SJSA1 (cell line): ENCODE data around the gene CHAC2. TPM values are rescaled to one million over a fixed set of nuclear protein-coding genes. Genes with fewer than 3 reads are reported as not detected.
"Not testable (repeated sequence)": the region's sequence is repeated elsewhere in the genome, so short reads cannot be mapped to it uniquely, and the experiment has no call there.

Experiments
- DNase-seq, 2 experiments: peaks; one replicate each; pipeline ENCODE4 v3.0.0-alpha.2; 2015 to 2020; ENCODE audit warnings: low spot score in 2 of 2, low read depth in 1 of 2
- H3K27ac ChIP-seq: fragments of 250-450 bp; sonication (Bioruptor Pico); 2 replicates; pipeline ENCODE4 v1.5.1; 2020; ENCODE audit warnings: mild to moderate bottlenecking, moderate library complexity
- H3K27me3 ChIP-seq: fragments of 250-450 bp; sonication (Bioruptor Pico); replicated peaks from 2 replicates; pipeline ENCODE4 v1.5.1; 2020; ENCODE audit warnings: mild to moderate bottlenecking, moderate library complexity
- H3K36me3 ChIP-seq: fragments of 250-450 bp; sonication (Bioruptor Pico); 2 replicates; pipeline ENCODE4 v1.5.1; 2020; ENCODE audit warnings: mild to moderate bottlenecking
- H3K4me1 ChIP-seq: fragments of 250-450 bp; sonication (Bioruptor Pico); replicated peaks from 2 replicates; pipeline ENCODE4 v1.6.1; 2021; ENCODE audit warnings: mild to moderate bottlenecking
- H3K4me3 ChIP-seq: fragments of 250-450 bp; sonication (Bioruptor Pico); 2 replicates; pipeline ENCODE4 v1.5.1; 2020; ENCODE audit warnings: mild to moderate bottlenecking
- H3K9me3 ChIP-seq: fragments of 250-450 bp; sonication (Bioruptor Pico); replicated peaks from 2 replicates; pipeline ENCODE4 v1.5.1; 2020; ENCODE audit warnings: mild to moderate bottlenecking
- total RNA-seq: library from RNA; depleted of rRNA; stranded (reverse); fragments of >200 nt; shearing (Covaris generic); gene quantifications from 2 replicates; pipeline ENCODE4 v1.2.3, GENCODE V29; 2014; rRNA removed

Gene CHAC2
- 19.2 and 19.8 TPM in 2 replicates for total RNA-seq

- Histone ChIP-seq H3K4me3 (peak within 1 kb of the TSS; percentile 57), H3K9me3 (no peaks in the 10 kb centered on the region), H3K27ac (peak within 1 kb of the TSS; percentile 63), H3K4me1 (peaks cover 4% of the 10 kb centered on the region), H3K36me3 (peaks cover 18% of the 10 kb centered on the region), H3K27me3 (no peaks in the 10 kb centered on the region)
- DNase-seq: peak; percentile 83 to 88
Measured at GRCh38 chr2:53767405-53768241, at the start of gene CHAC2. Gene CHAC2 (plus strand): TSS chr2:53767804. CDS start chr2:53767887, 83 bp downstream.

DNA sequence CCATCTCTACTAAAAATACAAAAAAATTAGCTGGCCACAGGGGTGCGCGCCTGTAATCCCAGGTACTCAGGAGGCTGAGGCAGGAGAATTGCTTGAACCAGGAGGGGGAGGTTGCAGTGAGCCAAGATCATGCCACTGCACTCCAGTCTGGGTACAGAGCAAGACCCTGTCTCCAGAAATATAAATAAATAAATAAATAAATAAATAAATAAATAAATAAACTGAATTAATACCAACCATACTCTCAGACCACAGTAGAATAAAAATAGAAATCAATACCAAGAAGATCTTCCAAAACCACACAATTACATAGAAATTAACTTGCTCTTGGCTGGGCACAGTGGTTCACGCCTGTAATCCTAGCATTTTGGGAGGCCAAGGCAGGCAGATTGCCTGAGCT is 46.7 kb upstream of the CHAC2 start:
- H3K27me3 ChIP-seq, H3K27ac ChIP-seq, H3K9me3 ChIP-seq, DNase-seq, H3K36me3 ChIP-seq, H3K4me1 ChIP-seq, H3K4me3 ChIP-seq: not testable (repeated sequence)

GRCh38 chr2:53724536-53724935 is 43.1 kb upstream of the CHAC2 start:
- no peak for DNase-seq
- Histone ChIP-seq H3K4me3 (no peak overlapping the region), H3K27me3 (no peaks in the 10 kb centered on the region), H3K36me3 (no peaks in the 10 kb centered on the region), H3K9me3 (no peaks in the 10 kb centered on the region), H3K27ac (no peak overlapping the region), H3K4me1 (no peaks in the 10 kb centered on the region)

- H3K27me3 ChIP-seq: no peaks in the 10 kb centered on the region
- H3K27ac ChIP-seq: no peak overlapping the region
- no peaks in the 10 kb centered on the region for H3K36me3 ChIP-seq
- H3K4me3 ChIP-seq: no peak overlapping the region
- no peak for DNase-seq
- no peaks in the 10 kb centered on the region for H3K4me1 ChIP-seq
- no peaks in the 10 kb centered on the region; the same call in 1 of the 2 replicates for H3K9me3 ChIP-seq
Measured at GRCh38 chr2:53725662-53726061, 41.9 kb upstream of the CHAC2 start.

DNA sequence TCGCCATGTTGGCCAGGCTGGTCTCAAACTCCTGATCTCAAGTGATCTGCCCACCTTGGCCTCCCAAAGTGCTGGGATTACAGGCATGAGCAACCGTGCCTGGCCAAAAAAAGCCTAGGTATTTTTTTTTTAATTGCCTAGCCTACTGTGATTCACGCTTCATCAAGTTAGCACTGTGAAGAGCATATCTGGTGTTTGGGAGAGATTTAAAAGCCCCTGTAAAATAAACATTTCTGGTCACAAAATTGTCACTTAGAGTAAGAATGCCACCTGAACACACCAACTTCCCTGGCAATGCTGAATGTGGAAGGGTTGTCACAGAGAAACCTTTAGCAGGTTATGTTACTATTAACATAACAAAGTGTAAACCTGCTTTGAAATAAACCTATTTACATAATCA is 39.7 kb upstream of the CHAC2 start:
- H3K27me3 ChIP-seq: no peaks in the 10 kb centered on the region
- H3K9me3 ChIP-seq: no peaks in the 10 kb centered on the region; the same call in 1 of the 2 replicates
- H3K27ac ChIP-seq: no peak overlapping the region
- no peaks in the 10 kb centered on the region for H3K4me1 ChIP-seq
- H3K4me3 ChIP-seq: no peak overlapping the region
- H3K36me3 ChIP-seq: no peaks in the 10 kb centered on the region
- DNase-seq: no peak

- no peak for DNase-seq
- Histone ChIP-seq H3K36me3 (peaks cover 8% of the 10 kb centered on the region; the same call in 1 of the 2 replicates), H3K4me1 (peaks cover 2% of the 10 kb centered on the region), H3K27me3 (no peaks in the 10 kb centered on the region), H3K4me3 (no peak overlapping the region), H3K27ac (no peak overlapping the region), H3K9me3 (no peaks in the 10 kb centered on the region; the same call in 1 of the 2 replicates)
Measured at GRCh38 chr2:53729143-53729762, 38.4 kb upstream of the CHAC2 start.

- peaks cover 3% of the 10 kb centered on the region for H3K9me3 ChIP-seq
- peaks cover 21% of the 10 kb centered on the region; the same call in 1 of the 2 replicates for H3K36me3 ChIP-seq
- H3K27me3 ChIP-seq: no peaks in the 10 kb centered on the region
- peaks cover 10% of the 10 kb centered on the region for H3K4me1 ChIP-seq
- no peak overlapping the region for H3K27ac ChIP-seq
- no peak for DNase-seq
- no peak overlapping the region for H3K4me3 ChIP-seq
Measured at GRCh38 chr2:53737091-53737490, 30.5 kb upstream of the CHAC2 start.

- H3K9me3 ChIP-seq: peaks cover 3% of the 10 kb centered on the region
- H3K4me3 ChIP-seq: no peak overlapping the region
- H3K27ac ChIP-seq: no peak overlapping the region
- peaks cover 17% of the 10 kb centered on the region for H3K4me1 ChIP-seq
- no peak for DNase-seq
- peaks cover 18% of the 10 kb centered on the region; the same call in 1 of the 2 replicates for H3K36me3 ChIP-seq
- H3K27me3 ChIP-seq: no peaks in the 10 kb centered on the region
Measured at GRCh38 chr2:53739032-53739431, 28.6 kb upstream of the CHAC2 start.

- DNase-seq: no peak
- Histone ChIP-seq H3K36me3 (peaks cover 11% of the 10 kb centered on the region; the same call in 1 of the 2 replicates), H3K27me3 (no peaks in the 10 kb centered on the region), H3K4me3 (no peak overlapping the region), H3K9me3 (no peaks in the 10 kb centered on the region), H3K4me1 (peaks cover 12% of the 10 kb centered on the region), H3K27ac (no peak overlapping the region)
Measured at GRCh38 chr2:53740170-53740569, 27.4 kb upstream of the CHAC2 start.

DNA sequence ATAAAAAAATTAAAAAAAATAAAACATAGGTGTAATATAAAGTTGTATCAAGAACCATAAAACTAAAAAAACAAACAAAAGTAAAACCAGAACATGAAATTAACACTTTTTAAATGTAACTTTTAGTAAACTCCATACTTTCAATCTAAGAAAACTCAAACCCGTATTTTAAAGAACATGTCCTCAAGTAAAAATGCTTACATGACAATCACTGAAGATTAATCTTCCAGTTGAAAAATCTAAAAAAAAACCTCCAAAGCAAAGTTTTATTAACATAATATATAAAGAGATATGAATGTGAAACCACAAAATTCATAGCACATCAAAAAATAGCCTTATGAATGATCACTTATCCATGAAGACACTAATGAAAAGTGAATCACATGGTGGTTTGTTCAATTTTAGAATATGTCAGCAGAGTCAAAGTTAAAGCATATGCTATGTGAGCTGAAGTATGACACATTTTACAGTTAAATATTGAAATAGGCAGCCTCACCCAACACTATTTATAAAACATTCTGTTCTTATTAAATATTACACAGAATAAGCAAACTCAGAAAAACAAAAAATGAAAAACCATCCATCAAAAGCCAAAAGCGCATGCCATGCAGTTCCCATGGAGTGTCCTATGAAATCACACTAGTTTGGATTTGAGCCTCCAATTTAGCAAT is 23.1 kb upstream of the CHAC2 start:
- H3K4me3 ChIP-seq: no peak overlapping the region
- H3K9me3 ChIP-seq: no peaks in the 10 kb centered on the region
- peaks cover 12% of the 10 kb centered on the region for H3K4me1 ChIP-seq
- H3K36me3 ChIP-seq: peaks cover 17% of the 10 kb centered on the region
- H3K27ac ChIP-seq: no peak overlapping the region
- no peak for DNase-seq
- no peaks in the 10 kb centered on the region for H3K27me3 ChIP-seq

DNA sequence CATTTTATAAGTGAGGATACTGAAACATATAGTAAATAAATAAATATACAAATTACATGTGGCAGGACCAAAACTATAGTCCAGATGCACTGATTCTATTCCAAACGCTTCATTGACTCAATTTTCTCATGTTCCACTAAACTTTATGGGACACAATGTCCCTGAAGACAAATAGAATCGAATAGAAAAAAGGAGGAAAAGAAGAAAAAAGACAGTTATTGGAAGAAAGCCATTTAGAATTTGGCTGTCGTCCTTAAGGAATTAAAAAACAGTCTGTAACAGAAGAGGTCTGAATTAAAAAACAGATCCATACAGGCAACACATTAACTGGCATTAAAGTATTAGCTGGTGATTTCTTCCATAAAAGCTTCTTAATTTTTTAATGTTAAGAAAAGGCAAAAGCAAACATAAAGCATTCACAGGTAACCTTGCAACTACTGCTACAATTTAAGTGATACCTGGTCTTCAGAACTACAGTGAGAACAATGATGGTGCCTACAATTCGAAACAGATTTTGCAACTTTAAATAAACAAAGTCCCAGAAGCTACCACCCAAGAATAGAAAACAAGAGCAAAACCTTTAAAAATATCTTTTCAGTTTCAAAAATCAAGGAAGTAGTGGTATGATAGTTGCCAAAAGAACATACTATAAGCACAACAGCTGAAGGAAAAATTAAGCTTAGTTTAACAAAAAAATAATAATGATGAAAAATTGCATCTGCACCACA is 17.4 kb upstream of the CHAC2 start:
- H3K9me3 ChIP-seq: no peaks in the 10 kb centered on the region
- H3K27ac ChIP-seq: no peak overlapping the region
- H3K4me3 ChIP-seq: no peak overlapping the region
- H3K27me3 ChIP-seq: no peaks in the 10 kb centered on the region
- H3K4me1 ChIP-seq: peaks cover 19% of the 10 kb centered on the region
- H3K36me3 ChIP-seq: peaks cover 15% of the 10 kb centered on the region; the same call in 1 of the 2 replicates
- no peak for DNase-seq

DNA sequence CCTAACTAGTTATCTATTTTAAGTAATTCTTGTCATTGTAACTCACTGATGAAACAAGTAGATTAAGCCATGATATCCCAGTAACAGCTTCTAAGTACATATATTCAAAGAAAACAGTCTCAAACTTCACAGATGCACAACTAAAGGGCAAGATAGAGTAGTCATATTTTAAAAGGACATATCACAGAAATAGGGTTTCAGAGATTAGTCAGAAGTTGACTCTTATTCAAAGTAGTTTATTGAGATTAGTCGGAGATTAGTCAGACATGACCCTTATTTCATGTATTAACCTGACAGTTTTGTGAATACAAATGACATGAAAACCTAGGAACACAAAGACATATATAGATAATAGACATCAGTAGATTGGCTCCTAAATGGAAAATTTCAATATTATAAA is 15.9 kb upstream of the CHAC2 start:
- H3K36me3 ChIP-seq: peaks cover 21% of the 10 kb centered on the region
- H3K27ac ChIP-seq: no peak overlapping the region
- H3K9me3 ChIP-seq: no peaks in the 10 kb centered on the region
- peaks cover 19% of the 10 kb centered on the region for H3K4me1 ChIP-seq
- H3K27me3 ChIP-seq: no peaks in the 10 kb centered on the region
- H3K4me3 ChIP-seq: no peak overlapping the region
- DNase-seq: peak in 1 of 2 experiments; percentile 11

- no peak overlapping the region for H3K4me3 ChIP-seq
- peaks cover 22% of the 10 kb centered on the region for H3K36me3 ChIP-seq
- H3K4me1 ChIP-seq: peaks cover 19% of the 10 kb centered on the region
- no peak for DNase-seq
- no peak overlapping the region for H3K27ac ChIP-seq
- H3K27me3 ChIP-seq: no peaks in the 10 kb centered on the region
- no peaks in the 10 kb centered on the region for H3K9me3 ChIP-seq
Measured at GRCh38 chr2:53752385-53752784, 15.2 kb upstream of the CHAC2 start.
